ENCODE data around the gene CFAP45. TPM values are rescaled to one million over a fixed set of nuclear protein-coding genes. Genes with fewer than 3 reads are reported as not detected.
"Not testable (repeated sequence)": the region's sequence is repeated elsewhere in the genome, so short reads cannot be mapped to it uniquely, and the experiment has no call there.

CFAP45 gene
- total RNA-seq, 3 donors from 2014 or later, result 0.82 to 1.2 (median 0.82) TPM

- Mint-ChIP-seq H3K27me3 (ENCODE audit: low read depth) (no peaks in the 10 kb centered on the region), H3K36me3 (ENCODE audit: insufficient read depth) (peaks cover 2% of the 10 kb centered on the region), H3K9me3 (no peaks in the 10 kb centered on the region), H3K4me3 (peak overlapping the region; percentile 17), H3K4me1 (ENCODE audit: low read depth) (peaks cover 63% of the 10 kb centered on the region)
- DNase-seq (no peak), ATAC-seq (no peak)
Measured at GRCh38 chr1:159911326-159912070, 11.5 kb upstream of the CFAP45 start.

- no peaks in the 10 kb centered on the region for H3K36me3 Mint-ChIP-seq (ENCODE audit: insufficient read depth)
- H3K27me3 Mint-ChIP-seq (ENCODE audit: low read depth), result no peaks in the 10 kb centered on the region
- H3K4me3 Mint-ChIP-seq, result no peak overlapping the region
- H3K4me1 Mint-ChIP-seq (ENCODE audit: low read depth), result peaks cover 49% of the 10 kb centered on the region
- no peaks in the 10 kb centered on the region for H3K9me3 Mint-ChIP-seq
- ATAC-seq (no peak), DNase-seq (no peak)
Measured at GRCh38 chr1:159908031-159908940, 8.3 kb upstream of the CFAP45 start.

DNA sequence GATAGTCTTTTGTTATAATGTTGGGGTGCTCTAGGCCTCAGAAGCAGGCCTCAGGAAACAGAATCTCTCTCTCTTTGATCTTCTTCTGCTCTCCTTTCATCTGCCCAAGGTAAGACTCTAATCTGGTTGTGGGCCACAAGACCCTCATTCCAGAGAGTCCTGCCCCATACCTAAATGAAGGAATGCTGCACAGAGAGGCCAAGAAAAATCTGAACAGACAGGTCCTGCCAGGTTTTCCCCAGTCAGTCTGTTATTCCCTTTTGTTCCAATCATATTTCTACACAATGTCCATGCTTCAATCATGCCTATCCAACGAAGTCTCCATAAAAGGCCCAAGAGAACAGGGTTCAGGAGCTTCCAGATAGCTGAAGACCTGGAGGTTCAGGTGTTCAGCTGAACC, 7.0 kb upstream of the CFAP45 start:
- H3K4me3 Mint-ChIP-seq, result no peak overlapping the region
- no peak for ATAC-seq
- no peaks in the 10 kb centered on the region for H3K27me3 Mint-ChIP-seq (ENCODE audit: low read depth)
- H3K36me3 Mint-ChIP-seq (ENCODE audit: insufficient read depth), result no peaks in the 10 kb centered on the region
- H3K4me1 Mint-ChIP-seq (ENCODE audit: low read depth), result peaks cover 36% of the 10 kb centered on the region
- H3K9me3 Mint-ChIP-seq, result no peaks in the 10 kb centered on the region
- DNase-seq, result no peak

DNA sequence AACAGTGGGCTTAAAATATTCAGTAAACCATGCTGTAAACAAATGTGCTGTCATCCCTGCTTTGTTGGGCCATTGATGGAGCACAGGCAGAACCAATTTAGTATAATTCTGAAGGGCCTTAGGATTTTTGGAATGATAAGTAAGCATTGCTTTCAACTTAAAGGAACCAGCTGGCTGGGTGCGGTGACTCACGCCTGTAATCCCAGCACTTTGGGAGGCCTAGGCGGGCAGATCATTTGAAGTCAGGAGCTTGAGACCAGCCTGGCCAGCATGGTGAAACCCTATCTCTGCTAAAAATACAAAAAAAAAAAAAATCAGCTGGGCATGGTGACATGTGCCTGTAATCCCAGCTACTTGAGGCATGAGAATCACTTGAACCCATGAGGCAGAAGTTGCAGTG, 4.1 kb upstream of the CFAP45 start:
- not testable (repeated sequence) for ATAC-seq; H3K36me3 Mint-ChIP-seq (ENCODE audit: insufficient read depth); H3K4me3 Mint-ChIP-seq; DNase-seq; H3K9me3 Mint-ChIP-seq; H3K27me3 Mint-ChIP-seq (ENCODE audit: low read depth)
- H3K4me1 Mint-ChIP-seq (ENCODE audit: low read depth), result peaks cover 12% of the 10 kb centered on the region

DNA sequence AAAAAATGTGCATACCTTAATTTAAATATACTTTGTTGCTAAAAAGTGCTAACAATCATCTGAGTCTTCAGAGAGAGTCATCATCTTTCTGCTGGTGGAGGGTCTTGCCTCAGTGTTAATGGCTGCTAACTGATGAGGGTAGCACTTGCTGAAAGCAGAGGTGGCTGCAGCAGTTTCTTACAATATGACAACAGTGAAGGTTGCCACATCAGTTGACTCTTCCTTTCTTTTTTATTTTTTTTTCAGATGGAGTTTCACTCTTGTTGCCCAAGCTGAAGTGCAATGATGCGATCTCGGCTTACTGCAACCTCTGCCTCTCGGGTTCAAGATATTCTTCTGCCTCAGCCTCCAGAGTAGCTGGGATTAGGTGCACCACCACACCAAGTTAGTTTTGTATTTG, 2.6 kb upstream of the CFAP45 start:
- no peaks in the 10 kb centered on the region for H3K27me3 Mint-ChIP-seq (ENCODE audit: low read depth)
- ATAC-seq, result no peak
- H3K9me3 Mint-ChIP-seq, result no peaks in the 10 kb centered on the region
- no peak overlapping the region for H3K4me3 Mint-ChIP-seq
- no peak for DNase-seq
- peaks cover 7% of the 10 kb centered on the region for H3K4me1 Mint-ChIP-seq (ENCODE audit: low read depth)
- H3K36me3 Mint-ChIP-seq (ENCODE audit: insufficient read depth), result no peaks in the 10 kb centered on the region

GRCh38 chr1:159900755-159901360, 893 bp upstream of the CFAP45 start:
- Mint-ChIP-seq H3K36me3 (ENCODE audit: insufficient read depth) (no peaks in the 10 kb centered on the region), H3K4me1 (ENCODE audit: low read depth) (no peaks in the 10 kb centered on the region), H3K9me3 (no peaks in the 10 kb centered on the region), H3K4me3 (no peak overlapping the region), H3K27me3 (ENCODE audit: low read depth) (no peaks in the 10 kb centered on the region)
- no peak for DNase-seq
- ATAC-seq, result no peak

- H3K4me3 Mint-ChIP-seq; DNase-seq; H3K4me1 Mint-ChIP-seq (ENCODE audit: low read depth); H3K9me3 Mint-ChIP-seq; ATAC-seq; H3K27me3 Mint-ChIP-seq (ENCODE audit: low read depth); H3K36me3 Mint-ChIP-seq (ENCODE audit: insufficient read depth): not testable (repeated sequence)
Measured at GRCh38 chr1:159899634-159900033, 331 bp downstream of the CFAP45 start.

- DNase-seq, result no peak
Measured at GRCh38 chr1:159898527-159898926, 1.4 kb downstream of the CFAP45 start.

DNA sequence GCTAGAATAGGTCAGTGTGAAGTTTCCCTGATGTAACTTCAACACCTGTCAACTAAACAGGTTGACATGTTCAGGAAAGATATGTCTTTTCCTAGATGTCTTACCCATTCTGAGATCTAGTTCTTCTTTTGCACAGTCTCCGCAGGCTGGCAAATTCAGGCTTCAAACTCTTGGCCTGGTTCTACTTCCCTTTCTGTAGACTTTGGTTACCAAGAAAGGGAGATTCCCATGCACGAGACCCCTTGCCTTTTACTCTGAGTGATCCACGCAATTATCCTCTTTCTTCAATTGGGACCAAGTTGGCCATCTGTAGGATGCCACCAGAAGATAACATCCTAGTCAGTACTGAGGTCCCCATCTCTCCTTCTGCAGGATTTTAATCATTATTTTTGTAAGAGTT, 2.0 kb downstream of the CFAP45 start:
- ATAC-seq, result no peak
- Mint-ChIP-seq H3K4me1 (ENCODE audit: low read depth) (no peaks in the 10 kb centered on the region), H3K4me3 (no peak overlapping the region), H3K36me3 (ENCODE audit: insufficient read depth) (no peaks in the 10 kb centered on the region), H3K27me3 (ENCODE audit: low read depth) (no peaks in the 10 kb centered on the region), H3K9me3 (no peaks in the 10 kb centered on the region)
- no peak for DNase-seq

More at GRCh38 chr1:159898527-159898926, 1.4 kb downstream of the CFAP45 start:
- H3K27me3 Mint-ChIP-seq (ENCODE audit: low read depth), result no peaks in the 10 kb centered on the region
- no peaks in the 10 kb centered on the region for H3K9me3 Mint-ChIP-seq
- no peaks in the 10 kb centered on the region for H3K36me3 Mint-ChIP-seq (ENCODE audit: insufficient read depth)
- no peaks in the 10 kb centered on the region for H3K4me1 Mint-ChIP-seq (ENCODE audit: low read depth)
- H3K4me3 Mint-ChIP-seq, result no peak overlapping the region
- ATAC-seq, result no peak

DNA sequence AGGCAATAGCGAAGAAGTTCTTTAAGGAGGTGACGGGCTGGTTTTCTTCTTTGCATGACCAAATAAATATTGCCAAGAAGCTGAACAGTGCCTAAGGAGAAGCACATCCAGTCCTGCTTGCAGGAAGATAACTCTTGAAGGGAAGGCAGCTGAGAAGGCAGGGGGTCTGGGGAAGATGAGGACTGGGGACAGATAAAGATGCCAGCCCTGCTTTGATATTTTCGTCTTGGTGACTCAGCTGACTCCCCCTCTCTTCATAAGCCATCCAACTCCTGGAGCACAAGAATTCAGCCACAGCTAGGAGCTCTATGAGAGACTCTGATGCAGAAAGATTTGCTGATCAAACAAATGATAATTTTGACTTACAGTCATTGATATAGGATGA, 3.4 kb downstream of the CFAP45 start:
- H3K4me1 Mint-ChIP-seq (ENCODE audit: low read depth), result peaks cover 2% of the 10 kb centered on the region
- H3K9me3 Mint-ChIP-seq, result no peaks in the 10 kb centered on the region
- no peak for DNase-seq
- no peaks in the 10 kb centered on the region for H3K36me3 Mint-ChIP-seq (ENCODE audit: insufficient read depth)
- H3K4me3 Mint-ChIP-seq, result no peak overlapping the region
- no peaks in the 10 kb centered on the region for H3K27me3 Mint-ChIP-seq (ENCODE audit: low read depth)
- ATAC-seq, result no peak

GRCh38 chr1:159895836-159896545, 4.0 kb downstream of the CFAP45 start:
- Mint-ChIP-seq H3K4me3 (no peak overlapping the region), H3K36me3 (ENCODE audit: insufficient read depth) (no peaks in the 10 kb centered on the region), H3K27me3 (ENCODE audit: low read depth) (no peaks in the 10 kb centered on the region), H3K9me3 (no peaks in the 10 kb centered on the region), H3K4me1 (ENCODE audit: low read depth) (peaks cover 4% of the 10 kb centered on the region)
- DNase-seq (no peak), ATAC-seq (no peak)

- Mint-ChIP-seq H3K9me3 (no peaks in the 10 kb centered on the region), H3K36me3 (ENCODE audit: insufficient read depth) (no peaks in the 10 kb centered on the region), H3K27me3 (ENCODE audit: low read depth) (no peaks in the 10 kb centered on the region), H3K4me3 (no peak overlapping the region), H3K4me1 (ENCODE audit: low read depth) (peaks cover 5% of the 10 kb centered on the region)
- ATAC-seq, result no peak
- no peak for DNase-seq
Measured at GRCh38 chr1:159895286-159895685, 4.7 kb downstream of the CFAP45 start.

- Mint-ChIP-seq H3K27me3 (ENCODE audit: low read depth) (no peaks in the 10 kb centered on the region), H3K4me1 (ENCODE audit: low read depth) (peaks cover 13% of the 10 kb centered on the region), H3K4me3 (no peak overlapping the region), H3K9me3 (no peaks in the 10 kb centered on the region), H3K36me3 (ENCODE audit: insufficient read depth) (no peaks in the 10 kb centered on the region)
- no peak for ATAC-seq
- no peak for DNase-seq
Measured at GRCh38 chr1:159892944-159893343, 7.0 kb downstream of the CFAP45 start.

Measured in activated T-cell treated with anti-CD3 and anti-CD28 coated beads, Interleukin-2, amount 50 U/mL, for 4 hours (primary cell).